HG02678 (cell line): ENCODE results near the gene PHACTR1.

Source experiments
- ATAC-seq: cut with Tn5 transposase; IDR thresholded peaks from one replicate; pipeline ENCODE4 v1.9.1; 2021; ENCODE audit warnings: mild to moderate bottlenecking, moderate library complexity; ENCODE audit not compliant: unreplicated experiment

The PHACTR1 gene

DNA sequence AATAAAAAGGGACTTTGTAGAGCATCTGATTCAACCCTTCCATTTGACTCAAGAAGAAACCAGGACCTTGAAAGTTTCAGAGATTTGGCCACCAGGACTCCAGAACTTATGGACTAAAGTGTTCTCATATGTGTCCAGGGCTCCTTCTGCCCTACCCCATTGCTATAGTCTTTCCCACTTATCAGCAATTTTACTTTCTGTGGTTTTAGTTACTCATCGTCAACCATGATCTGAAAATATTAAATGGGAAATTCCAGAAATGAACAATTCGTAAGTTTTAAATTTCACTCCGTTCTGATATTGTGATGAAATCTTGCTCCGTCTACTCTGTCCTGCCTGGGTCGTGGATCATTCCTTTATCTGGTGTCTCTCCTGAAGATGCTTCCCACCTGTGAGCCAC, 259.8 kb downstream of the PHACTR1 start:
- no peak for ATAC-seq

GRCh38 chr6:12977206-12977605, 260.6 kb downstream of the PHACTR1 start:
- no peak for ATAC-seq

GRCh38 chr6:12977806-12978205, 261.2 kb downstream of the PHACTR1 start:
- no peak for ATAC-seq

- ATAC-seq, result no peak
Measured at GRCh38 chr6:12980741-12981140, 264.2 kb downstream of the PHACTR1 start.

GRCh38 chr6:12984776-12985175, 268.2 kb downstream of the PHACTR1 start:
- ATAC-seq, result no peak

DNA sequence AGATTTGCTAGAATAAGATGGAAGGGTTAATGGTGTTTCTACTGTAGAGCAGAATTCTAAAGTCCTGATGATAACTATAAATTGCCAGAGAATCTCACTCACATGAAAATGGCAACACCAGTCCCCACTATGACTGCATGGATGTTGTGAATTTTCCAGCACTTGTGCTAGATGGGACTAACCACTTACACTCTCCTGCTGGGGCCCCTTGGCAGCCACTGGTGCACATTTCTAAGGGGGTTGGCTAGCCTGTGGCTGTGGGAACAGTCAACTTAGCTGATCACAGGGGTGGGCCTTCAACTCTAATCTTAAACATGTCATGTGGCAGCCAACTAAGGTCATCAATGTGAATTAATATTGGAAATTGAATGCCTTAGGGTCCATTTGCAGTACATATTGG, 271.2 kb downstream of the PHACTR1 start:
- no peak for ATAC-seq

- ATAC-seq, result no peak
Measured at GRCh38 chr6:12990162-12990561, 273.6 kb downstream of the PHACTR1 start.

GRCh38 chr6:12991435-12991834, 274.9 kb downstream of the PHACTR1 start:
- ATAC-seq, result no peak

GRCh38 chr6:12992770-12993169, 276.2 kb downstream of the PHACTR1 start:
- no peak for ATAC-seq

DNA sequence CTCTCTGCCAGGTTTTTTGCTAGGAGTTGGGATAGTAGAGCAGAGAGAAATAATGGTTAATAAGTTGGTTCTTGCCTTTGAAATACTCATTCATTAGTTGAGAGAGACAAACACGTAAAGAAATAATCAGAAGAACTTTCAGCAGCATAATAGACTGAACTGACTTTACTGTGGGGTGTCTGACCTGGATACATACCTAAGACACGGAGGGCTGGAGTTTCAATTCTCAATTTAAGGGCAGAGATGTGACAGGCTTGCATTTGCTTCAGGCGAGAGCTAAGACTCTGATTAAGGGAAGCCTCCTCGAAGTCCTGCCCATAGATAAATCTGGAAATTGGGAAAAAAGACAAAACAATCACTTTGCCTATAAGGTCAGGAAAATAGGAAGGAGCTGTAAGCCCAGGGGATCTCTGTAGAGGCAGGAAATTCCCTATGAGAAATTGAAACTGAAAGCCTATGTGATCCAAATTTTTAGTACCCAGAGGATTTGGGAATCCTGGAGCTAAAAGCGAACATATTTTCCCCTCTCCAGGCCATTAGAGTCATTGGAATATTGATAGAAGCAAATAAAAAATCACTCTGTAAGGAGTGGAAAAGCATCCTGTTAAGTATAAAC, 276.8 kb downstream of the PHACTR1 start:
- no peak for ATAC-seq

- no peak for ATAC-seq
Measured at GRCh38 chr6:12995419-12995818, 278.9 kb downstream of the PHACTR1 start.

DNA sequence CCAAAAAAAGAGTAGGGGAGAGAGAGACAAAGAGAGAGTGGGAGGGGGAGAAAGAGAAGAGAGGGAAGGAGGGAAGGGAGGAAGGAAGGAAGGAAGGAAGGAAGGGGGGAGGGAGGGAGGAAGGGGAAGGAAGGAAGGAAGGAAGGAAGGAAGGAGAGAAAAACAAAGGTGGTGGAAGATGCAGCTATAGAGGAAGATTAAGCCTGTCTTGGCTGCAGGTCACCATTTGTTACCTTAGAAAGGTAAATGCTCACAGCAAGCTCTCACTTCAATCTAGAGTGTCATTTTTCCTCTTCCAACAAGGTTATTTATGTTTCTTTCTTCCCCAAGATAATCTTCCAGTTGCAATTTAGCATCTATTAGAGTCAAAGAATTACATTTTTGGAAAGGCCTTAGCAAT, 284.0 kb downstream of the PHACTR1 start:
- no peak for ATAC-seq

GRCh38 chr6:13001927-13002326, 285.4 kb downstream of the PHACTR1 start:
- ATAC-seq, result no peak

- no peak for ATAC-seq
Measured at GRCh38 chr6:13004601-13005000, 288.0 kb downstream of the PHACTR1 start.

DNA sequence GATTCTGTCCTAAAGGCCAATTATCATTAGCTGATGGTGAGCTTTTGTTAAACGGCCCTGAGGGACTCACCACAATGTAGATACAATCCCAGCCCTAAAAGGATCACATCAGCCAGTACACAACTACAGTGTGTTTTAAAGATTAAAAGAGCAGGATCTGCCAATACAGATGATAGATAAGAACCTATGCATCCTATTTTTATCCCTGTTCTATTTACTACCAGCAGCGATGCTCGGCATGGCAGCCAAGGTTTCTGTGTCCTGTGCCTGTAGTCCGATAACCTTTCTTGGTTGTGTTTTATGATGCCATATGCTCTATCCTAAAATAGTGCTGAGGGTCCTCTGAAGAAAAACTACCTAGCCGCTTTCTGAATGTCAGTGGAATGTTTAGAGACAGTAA, 289.4 kb downstream of the PHACTR1 start:
- ATAC-seq, result no peak

GRCh38 chr6:13006578-13007300, 290.2 kb downstream of the PHACTR1 start:
- no peak for ATAC-seq

DNA sequence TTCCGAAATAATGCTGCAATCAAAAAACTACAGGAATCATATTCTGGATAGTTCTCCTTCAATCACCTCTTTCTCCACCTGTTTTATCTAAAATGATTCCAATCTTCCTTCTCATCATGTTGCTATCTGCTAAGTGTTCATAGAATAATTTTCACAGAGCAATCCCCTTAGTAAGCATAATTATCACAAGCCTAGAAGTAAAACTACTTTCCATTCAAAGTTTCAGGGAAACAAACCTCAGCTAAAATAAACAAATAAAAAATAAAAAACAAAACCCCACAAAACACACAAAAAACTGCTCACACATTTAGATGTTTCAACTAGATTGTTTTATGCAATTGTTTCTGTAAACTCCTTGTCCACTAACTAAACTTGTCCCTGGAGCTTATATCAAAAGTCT, 291.2 kb downstream of the PHACTR1 start:
- ATAC-seq, result no peak

GRCh38 chr6:13009031-13009430, 292.5 kb downstream of the PHACTR1 start:
- no peak for ATAC-seq

- no peak for ATAC-seq
Measured at GRCh38 chr6:13009461-13009860, 292.9 kb downstream of the PHACTR1 start.

DNA sequence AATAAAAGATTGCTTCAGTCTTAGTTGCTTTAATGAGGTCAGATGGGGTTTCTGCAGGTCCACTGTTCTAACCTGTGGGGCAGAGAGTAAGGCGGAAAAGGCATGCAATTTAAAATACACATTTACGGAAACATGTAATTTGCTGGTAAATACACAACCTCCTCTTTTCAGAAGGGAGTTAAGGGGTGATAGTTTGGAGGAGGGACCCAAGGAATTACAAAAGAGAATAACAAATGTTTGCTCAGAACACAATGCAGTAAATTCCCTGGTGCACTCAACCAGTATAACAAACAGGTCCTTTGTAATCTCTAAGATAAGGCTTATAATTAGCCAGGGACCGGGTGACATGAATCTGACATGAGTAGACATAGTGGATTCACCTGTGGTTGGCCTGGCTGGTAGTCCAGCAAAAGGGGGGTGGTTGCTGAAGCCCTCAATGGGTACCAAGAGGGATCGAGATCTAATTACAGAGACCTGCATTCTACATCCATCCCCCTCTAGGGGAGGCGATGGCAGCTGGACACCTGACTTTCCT, 295.1 kb downstream of the PHACTR1 start:
- no peak for ATAC-seq

DNA sequence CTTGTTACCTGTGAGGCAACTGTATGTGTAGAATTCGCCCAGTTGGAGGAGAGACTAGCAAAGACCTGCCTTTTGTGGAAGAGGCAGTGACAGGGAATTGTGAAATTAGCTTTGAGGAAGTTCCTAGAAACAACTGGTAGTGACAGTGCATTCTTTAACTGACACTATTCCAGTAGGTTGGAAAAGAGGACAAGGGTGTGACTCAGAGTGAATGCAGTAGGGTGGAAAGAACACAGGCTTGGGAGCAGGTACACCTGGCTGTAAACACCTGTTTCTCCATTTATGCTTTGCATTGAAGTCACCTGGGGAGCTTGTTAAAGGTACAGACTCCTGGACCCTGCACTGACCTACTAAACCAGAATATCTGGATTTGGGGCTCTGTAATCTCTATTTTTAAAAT, 295.7 kb downstream of the PHACTR1 start:
- no peak for ATAC-seq

DNA sequence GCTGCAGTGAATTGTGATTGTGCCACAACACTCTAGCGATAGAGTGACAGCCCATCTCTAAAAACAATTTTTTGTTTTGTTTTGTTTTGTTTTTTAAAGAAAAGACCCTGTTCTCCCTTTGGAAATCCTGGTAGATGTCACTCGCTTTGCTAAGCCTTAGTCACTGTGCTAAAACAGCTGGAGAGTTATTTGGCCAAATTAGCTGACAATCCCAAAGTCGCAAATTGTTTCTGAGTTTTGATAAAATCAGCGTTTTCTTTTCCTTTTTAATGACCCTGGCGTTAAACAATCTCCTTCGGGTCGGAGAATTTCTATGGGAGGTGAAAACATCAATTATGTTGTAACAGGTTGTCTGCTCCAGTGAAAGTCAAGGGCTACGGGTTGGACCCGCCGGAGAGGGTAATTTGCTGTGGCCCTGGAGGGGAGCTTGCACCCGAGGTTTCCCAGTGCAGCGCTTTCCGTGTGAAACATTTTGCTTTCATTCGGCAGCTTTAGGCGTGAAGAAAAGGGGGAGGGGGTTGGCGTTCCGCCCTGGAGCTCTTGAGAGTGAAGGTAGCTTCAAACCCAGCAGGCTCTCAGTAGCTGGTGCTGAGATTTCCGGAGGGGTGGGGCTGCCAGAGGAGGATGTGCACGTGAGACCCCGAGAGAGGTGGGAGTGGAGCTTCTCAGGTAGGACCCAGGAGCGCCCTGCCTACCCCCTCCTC, 296.6 kb downstream of the PHACTR1 start:
- no peak for ATAC-seq
